Cerebellar cortex (tissue), 1 donor: ENCODE measurements around the gene FAM184B.
"Not testable (repeated sequence)": the region's sequence is repeated elsewhere in the genome, so short reads cannot be mapped to it uniquely, and the experiment has no call there.

Experiments
- DNase-seq: peaks from one replicate; pipeline ENCODE4 v3.0.0-alpha.2; 2015; ENCODE audit warnings: low spot score

FAM184B gene

DNA sequence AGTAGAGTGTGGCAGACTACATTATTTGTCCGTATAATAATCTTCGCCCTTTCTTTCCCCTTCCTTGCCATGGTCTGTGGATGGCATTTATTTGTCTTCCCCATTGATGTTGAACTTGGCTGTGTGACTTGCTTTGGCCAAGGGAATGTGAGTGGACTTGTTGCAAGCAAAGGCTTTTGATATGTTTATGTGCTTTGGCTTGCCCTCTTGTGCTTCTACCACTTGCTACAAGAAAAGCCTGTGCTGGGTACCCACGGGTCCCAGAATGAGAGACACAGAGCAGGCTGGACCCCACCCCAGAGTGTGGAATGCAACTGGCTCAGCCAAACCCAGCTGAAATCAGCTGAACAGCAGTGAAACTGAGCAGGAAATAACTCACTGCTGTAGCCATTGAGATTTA, 63.0 kb downstream of the FAM184B start:
- no peak for DNase-seq

DNA sequence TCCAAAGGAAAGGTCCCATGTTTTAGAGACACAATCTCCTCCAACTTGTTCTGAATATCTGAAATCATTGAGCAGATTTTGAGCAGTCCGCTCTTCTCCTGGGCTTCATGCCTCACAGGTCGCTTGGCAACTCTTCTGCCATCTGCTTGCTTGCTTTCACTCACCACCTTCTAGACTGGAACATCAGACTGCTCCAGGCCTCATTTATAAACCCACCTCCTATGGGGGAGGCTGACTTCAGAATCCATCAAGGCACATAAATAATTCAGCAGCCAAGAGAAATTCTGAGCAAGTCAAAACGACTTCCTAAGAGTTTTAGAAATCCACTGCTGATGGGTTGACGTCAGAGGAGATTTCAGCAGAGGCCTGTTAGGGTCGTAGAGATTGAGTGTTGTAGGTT, 64.1 kb downstream of the FAM184B start:
- DNase-seq = peak; percentile 84

DNA sequence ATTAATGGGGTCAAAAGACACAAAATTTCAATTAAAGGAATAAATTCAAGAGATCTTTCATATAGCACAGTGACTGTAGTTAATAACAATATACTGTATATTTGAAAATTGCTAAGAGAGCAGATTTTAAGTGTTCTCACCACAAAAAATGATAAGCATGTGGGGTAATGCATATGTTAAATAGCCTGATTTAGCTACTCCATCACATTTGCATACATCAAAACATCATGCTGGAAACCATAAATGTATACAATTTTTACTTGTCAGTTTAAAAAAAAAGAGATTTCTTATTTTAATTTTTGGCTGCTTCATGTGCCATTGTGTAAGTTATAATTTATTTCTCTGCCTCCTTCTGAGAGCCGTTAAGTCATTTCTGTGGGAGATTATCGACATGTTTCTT, 65.9 kb downstream of the FAM184B start:
- no peak for DNase-seq

DNA sequence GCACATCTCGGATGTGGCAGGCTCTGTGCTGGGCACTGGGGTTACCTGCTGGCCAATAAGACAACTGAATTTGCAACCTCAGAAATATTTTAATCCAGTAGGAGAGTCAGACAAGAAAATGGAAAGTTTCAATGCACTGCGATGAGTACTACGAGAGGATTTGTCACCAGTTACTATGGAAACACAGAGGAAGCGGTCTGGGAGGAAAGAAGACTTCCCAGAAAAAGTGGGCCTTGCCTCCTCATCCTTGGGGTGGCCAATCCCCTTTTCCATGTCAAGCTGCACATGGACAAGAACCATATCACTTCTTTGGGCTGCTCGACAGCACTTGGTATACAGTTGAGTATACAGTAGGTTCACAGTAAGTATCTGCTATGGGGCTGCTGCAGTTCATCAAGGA, 67.6 kb downstream of the FAM184B start:
- DNase-seq = no peak

DNA sequence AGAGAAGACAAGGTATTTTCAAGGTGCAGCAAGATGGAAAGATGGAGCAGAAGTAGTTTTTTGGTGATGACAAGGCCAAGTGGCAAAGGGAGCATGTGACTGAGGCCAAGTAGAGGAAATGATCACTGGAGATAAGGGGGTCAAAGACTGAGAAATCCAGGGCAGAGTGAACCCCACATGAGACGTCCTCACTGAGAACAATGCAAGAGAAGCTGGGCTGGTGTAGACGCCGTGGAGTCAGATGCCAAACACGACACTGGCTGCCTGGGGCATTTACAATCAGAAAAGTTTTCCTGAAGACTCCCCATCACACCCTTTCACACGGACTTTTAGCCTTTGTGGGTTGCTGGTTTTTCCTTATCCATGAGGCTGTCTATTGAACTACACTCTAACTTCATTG, 69.3 kb downstream of the FAM184B start:
- DNase-seq = no peak

DNA sequence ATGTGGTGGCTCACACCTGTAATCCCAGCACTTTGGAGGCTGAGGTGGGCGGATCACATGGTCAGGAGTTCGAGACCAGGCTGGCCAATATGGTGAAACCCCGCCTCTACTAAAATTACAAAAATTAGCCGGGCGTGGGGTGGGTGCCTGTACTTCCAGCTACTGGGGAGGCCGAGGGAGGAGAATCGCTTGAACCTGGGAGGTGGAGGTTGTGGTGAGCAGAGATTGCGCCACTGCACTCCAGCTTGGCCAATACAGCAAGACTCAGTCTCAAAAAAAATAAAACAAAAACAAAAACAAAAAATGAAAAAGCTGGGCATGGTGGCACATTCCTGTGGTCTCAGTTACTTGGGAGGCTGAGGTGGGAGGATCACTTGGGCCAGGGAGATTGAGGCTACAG, 70.2 kb downstream of the FAM184B start:
- DNase-seq = not testable (repeated sequence)

DNA sequence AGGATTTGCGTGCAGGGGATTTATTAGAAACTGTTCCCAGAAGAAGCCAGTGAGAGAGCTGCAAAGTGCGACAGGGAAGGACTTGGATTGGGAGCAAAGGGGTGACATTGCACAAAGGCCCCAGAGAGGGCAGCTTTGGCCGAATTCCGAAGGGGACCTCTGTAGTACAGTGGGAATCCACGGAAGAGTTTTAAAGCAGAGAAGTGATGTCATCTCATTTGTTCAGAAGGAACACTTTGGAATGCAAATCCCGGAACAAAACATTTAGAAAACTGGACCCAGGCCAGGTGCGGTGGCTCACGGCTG, 71.7 kb downstream of the FAM184B start:
- no peak for DNase-seq

DNA sequence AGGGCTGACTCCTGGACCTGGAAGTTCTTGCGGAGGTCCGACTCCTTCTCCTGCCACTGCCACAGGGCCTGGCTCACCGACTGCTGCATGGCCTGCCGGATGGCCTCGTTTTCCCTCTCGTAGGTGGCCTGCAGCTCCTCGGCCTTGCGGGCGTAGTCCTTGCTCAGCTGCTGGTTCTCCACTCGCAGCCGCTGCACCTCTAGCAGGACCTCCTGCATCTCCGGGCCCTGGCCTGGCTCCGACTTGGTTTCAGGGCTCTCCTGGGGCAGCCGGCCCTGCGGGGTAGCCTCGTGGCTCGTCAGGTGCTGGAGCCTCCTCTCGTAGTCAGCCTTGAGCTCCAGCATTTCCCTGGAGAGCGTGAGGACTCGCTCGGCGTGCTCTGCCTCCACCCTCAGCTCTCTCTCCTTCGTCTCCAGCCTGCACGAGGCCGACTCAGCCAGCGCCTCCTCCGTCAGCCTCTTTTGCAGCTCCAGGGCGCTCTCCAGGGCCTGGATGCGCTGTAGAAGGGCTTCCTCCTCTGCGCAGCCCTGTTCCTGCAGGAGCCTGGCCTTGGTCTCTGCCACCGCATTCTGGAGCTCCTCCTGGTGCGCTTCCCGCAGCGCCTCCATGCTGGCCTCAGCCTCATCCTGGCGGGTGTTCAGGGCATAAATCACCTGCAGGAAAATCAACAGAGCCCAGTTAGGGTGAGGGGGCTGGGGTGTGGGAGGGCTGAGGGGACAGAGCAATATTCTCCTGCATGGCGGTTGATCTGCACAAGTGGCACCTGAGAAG, 72.2 kb downstream of the FAM184B start:
- no peak for DNase-seq

DNA sequence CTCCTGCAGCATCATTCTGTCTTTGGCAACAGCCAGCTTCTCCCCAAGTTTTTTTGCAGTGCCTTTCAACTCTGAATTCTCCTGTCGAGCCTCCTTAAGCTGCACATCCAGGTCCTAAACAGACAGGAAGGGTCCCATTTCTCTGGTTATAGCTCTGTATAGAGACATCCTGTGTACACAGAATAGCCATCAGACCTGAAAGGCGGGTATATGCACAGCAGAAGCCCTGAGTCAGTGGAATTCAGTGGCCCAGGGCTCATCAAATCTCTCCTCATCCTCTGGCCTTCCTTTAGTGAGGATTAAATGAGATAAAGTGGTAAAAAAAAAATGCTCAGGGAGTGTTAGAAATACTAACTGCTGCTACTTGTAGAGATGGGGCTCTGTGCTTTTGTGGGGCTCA, 73.8 kb downstream of the FAM184B start:
- DNase-seq = no peak

DNA sequence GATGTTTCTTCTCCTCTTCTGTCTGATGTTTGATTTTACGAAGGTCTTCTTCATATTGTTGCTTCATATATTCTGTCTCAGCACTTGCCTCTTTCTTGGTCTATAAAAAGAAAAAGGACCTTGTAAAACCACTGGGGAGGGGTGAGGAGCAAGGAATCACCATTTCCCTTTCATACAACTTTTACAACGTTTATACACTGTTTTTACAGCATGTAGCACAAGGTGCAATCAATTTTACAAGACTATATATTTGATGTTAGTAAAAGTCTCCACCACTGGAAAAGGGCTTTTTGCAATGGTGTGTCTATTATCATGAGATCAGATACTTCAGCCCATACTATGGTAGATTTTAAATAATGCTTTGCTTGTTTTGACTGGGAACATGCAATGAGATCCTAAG, 76.3 kb downstream of the FAM184B start:
- no peak for DNase-seq

DNA sequence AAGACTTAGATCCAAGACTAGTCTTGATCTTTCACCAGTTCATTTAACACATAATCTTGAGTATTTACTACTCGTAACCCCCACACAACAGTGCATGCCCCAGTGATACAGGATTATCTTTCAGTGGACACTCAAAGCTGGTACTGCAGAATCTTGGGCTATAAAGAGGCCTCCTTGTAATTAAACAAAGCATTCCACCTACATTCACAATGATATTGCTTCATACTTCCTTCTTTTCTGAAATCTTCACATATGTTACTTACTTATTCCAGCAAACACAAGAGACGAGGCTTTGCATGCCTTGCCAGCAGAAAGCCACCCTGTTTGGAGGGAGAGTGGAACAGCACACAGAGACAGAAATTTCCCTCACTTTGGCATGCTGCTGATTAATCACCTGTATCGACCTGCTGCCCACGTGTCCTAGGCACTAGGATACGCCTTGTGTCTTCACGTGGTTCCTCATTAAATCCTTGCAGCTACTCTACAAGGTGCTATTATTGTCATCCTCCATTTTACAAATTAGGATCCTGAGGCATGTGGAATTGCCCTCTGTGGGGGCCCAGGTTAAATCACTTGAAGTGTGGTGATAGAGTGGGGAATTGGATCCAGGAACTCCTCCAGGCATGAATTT, 77.3 kb downstream of the FAM184B start:
- DNase-seq = no peak

DNA sequence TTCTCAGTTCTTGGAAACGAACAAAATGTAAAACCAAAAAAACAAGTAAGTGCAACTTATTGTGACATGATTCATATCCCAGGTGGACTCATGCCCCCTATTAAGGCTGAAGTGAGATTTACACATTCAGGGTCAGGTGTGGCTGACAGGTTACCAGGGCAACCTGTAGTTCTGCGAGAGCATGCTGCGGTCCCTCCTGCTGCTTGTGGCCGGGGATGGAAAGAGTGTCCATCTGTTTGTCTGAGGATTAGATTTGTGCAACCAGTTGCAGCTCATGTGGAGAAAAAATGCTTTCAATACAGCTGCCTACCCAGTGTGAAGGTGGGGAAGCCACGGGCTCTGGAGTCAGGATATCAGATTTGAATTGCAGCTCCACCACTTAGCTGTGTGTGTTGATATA, 78.8 kb downstream of the FAM184B start:
- peak; percentile 74 for DNase-seq

DNA sequence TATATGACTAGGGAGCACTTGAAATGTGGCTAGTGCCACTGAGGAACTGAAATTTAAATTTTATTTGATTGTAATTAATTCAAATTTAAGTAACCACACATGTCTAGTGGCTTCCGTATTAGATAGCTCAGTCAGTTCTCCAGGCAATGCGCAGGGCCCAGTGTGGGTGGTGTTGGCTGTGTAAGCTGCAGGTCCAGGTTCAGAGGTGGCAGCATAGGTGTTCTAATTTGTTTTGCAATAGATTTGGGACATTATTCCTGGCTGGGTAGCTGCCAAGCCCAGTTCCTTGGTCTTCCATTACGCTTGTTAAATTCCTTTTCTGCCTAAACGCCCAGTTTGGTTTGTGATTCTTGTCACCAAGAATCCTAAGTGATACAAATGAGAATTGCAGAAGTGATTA, 79.5 kb downstream of the FAM184B start:
- DNase-seq = no peak

DNA sequence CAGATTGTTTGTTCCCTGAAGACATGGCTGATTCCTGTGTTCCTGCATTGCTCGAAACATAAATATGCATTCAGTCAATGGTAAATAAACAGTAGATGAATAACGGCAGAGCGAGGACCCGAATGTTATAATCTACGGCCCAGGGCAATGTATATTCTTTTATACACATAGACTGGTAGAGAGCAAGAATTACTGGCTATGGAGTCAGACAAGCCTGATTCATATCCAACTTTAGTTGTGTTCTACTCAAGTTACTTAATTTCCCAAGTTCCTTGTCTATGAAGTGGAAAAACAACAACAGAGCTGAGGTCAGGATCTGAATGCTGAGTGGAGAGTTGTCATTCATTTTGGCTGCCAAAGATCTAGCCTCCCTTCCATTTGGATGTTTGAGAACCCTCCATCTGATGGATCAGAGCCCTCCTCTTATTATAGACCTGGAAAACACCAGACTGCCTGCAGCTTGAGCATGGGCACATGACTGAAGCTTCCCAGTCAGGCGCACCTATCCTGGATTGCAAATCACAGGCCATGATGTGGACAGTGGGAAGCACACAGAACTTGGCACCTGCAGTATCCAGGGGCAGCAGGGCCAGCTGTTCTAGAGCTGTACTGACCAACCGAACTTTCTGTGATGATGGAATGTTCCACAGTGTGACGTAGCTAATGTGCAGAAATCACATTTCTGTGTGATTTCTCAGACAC, 80.1 kb downstream of the FAM184B start:
- no peak for DNase-seq

DNA sequence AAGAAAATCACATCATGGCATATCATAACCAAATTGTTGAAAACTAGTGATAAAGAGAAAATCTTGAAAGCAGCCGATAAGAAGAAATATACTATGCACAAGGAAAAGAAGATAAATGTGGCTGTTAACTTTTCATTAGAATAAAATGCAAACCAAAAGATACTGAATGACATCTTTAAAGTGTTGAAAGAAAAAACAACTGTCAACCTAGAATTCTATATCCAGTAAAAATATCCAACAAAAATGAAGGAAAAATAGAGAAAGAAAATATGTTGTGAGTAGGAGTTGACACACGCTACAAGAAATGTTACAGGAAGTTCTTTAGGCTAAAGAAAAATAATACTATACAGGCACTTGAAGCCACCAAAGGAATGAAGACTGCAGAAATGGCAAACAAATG, 82.0 kb downstream of the FAM184B start:
- no peak for DNase-seq

DNA sequence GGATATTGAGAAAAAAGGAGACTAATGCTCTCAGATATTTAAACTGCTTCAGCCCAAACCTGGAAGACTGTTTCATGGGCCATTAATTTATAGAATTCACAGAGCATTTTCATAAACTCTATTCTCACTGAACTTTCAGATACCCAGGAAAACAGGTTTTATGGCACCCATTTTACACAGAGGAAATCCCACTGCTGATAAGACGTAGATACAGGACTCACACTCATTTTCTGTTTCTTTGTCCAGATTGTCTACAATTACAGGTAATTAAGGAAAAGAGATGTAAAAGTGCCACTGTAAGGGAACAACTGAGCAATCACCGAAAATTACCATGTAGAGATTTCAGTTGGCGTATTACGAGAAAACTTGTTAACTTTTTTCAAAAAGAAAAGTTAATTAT, 83.3 kb downstream of the FAM184B start:
- no peak for DNase-seq

DNA sequence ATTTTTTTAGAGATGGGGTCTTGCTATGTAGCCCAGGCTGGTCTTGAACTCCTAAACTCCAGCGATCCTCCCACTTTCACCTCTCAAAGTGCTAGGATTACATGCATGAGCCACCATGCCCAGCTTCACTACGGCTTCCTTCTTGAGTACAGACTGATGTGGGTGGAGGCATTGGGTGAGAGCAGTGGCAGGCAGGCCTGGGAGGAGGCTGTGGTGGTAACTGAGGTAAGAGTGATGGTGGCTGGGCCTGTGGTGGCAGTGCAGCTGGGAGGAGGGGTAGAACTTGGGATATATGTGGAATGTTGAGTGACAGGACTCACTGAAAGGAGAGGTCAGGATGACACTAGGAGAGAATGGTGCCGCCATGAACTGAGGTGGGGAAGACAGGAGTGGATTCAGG, 86.1 kb downstream of the FAM184B start:
- DNase-seq = no peak

DNA sequence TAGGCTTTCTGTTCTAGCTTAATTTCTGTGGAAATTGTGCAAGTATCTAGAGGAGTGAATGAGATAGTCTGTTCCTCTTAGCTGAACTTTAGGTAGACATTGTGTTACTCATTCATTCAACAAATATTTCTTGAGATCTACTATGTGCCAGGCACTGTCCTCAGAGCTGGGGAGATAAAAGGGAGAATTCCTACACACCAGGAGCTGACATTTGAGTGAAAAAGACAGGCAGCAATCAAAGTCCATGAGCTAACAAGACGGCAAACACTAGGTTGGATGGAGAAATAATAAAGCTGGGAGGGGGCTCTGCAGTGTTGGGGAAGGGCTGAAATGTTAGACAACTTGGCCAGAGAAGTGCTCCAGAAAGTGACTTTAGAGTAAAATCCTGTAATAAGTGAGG, 86.9 kb downstream of the FAM184B start:
- DNase-seq = no peak

DNA sequence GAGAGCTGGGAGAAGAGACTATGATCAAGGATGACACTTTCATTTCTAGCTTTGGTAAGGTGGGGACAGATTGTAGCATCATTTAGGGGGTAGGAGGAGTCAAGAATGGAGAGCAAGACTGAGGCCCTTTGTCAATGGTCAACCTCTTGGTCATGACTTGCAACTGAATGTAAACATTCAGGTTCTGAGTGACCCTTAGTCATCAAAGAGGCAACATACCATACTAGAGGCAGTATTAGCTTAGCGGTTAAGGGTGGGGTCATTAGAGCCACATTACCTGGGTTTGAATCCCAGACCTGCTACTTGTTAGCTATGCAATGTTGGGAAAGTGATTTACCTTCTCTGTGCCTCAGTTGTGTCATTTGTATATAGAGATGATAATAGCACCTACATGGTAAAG, 90.5 kb downstream of the FAM184B start:
- no peak for DNase-seq

DNA sequence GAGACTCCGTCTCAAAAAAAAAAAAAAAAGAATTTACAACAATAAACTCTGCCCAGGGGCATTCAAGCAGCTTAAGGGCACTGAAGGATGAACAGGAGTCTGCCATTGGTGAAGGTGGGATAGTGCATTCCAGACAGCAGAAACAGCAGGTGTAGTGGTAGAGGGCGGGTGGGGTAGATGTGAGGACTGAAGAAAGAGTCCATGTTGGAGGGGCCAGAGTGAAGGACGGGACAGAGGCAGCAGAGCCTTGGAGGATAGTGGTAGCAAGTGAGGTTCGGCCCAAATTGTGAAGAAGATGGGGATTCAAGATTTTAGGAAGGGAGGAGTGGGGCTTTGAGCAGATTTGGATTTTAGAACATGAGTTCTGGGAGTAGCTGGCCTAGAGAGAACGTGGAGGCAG, 91.3 kb downstream of the FAM184B start:
- no peak for DNase-seq

DNA sequence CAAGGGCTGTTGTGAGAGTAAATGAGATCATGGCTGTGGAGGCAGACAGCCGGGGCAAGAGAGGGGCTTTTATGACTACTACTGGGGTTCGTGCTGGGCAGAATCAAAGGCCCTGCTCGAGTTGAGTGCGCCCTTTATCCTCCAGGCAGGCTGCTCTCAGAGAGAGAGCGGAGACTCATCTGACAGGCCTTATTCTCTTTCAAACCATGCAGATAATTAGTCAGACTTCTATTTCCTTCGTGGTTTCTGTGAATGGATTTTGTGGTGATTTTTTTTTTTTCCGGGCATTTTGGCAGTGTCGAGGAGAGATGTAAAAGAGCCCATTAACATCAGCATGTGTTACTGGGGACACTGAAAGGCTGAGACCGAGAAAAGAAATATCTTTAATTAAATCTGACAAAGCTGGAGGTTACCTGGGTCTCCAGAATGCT, 93.4 kb downstream of the FAM184B start:
- no peak for DNase-seq

DNA sequence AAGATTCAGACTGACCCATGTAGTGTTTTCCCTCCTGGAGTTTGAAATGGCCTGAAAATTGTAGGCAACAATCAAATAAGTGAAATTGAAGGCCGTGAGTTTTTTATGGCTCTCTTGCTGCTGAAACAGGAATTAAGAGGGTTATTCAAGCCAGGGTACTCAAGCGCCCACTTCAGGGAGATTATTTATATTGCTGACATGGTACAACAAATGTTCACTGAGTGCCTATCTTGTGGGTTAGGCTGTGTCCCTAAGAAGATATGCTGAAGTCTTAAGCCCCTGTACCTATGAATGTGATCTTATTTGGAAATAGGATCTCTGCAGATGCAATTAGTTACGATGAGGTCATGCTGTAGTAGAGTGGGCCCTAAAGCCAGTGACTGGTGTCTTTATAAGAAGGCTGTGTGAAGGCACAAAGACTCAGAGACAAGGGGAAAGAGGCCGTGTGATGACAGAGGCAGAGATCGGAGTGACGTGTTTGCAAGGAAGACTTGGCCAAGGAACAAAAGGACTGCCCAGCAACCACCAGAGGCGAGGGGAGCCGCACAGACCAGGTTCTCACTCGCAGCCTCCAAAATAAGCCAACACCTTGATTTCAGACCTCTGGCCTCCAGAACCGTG, 94.1 kb downstream of the FAM184B start:
- no peak for DNase-seq

DNA sequence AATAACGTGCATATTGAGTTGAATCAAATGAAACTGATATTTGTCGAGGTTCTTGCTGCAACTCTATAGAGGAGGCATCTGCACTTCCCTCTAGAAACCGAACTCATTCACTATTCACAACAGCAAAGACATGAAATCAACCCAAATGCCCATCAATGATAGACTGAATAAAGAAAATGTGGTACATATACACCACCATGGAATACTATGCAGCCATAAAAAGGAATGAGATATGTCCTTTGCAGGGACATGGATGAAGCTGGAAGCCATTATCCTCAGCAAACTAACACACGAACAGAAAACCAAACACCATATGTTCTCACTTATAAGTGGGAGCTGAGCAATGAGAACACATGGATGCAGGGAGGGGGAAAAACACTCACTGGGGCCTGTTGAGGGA, 96.8 kb downstream of the FAM184B start:
- DNase-seq = not testable (repeated sequence)
